C4-2B (cell line): ENCODE data around the gene SNRNP35.

Source experiments
- CTCF ChIP-seq: fragments of 450-650 bp; conservative IDR thresholded peaks from 2 replicates; pipeline ENCODE4 v1.5.1; 2017; ENCODE audit warnings: mild to moderate bottlenecking
- ZFX ChIP-seq: fragments of 450-650 bp; IDR thresholded peaks from 2 replicates; pipeline ENCODE4 v1.6.1; 2017

- TF ChIP-seq CTCF = no peak
- TF ChIP-seq ZFX = no peak
Measured at GRCh38 chr12:123512838-123513665, 55.1 kb downstream of the SNRNP35 start.
